H1 (cell line): ENCODE data around the gene ATOH8. TPM values are rescaled to one million over a fixed set of nuclear protein-coding genes. Genes with fewer than 3 reads are reported as not detected.

Experiments
- CTCF ChIA-PET: fragments of 300-600 bp; sonication (Branson Sonifier 250); formaldehyde crosslinking; loops from one replicate; lab custom pipeline; 2021; ENCODE audit not compliant: partially characterized antibody; lab: Charles Lee
- POLR2A ChIA-PET: fragments of 300-600 bp; sonication (Branson Sonifier 250); formaldehyde crosslinking; loops from one replicate; lab custom pipeline; 2021; ENCODE audit warnings: inconsistent platforms; ENCODE audit not compliant: partially characterized antibody; lab: Charles Lee
- DNase-seq, 2 experiments: peaks; one replicate each; pipeline versions ENCODE4 v3.0.0 to v3.0.0-alpha.2; 2010 to 2022; ENCODE audit warnings: low spot score in 2 of 2, low read depth in 1 of 2, mixed read lengths in 1 of 2
- FAIRE-seq: peaks from 2 replicates; lab custom pipeline; 2011; peaks lifted over from hg19 to GRCh38; lab: Jason Lieb, UNC
- H2AFZ ChIP-seq: 2 replicates; pipeline ENCODE4 v1.8.1; 2012; ENCODE audit warnings: low read length, inconsistent platforms
- H2AK5ac ChIP-seq: 2 replicates; pipeline ENCODE4 v1.6.1; 2013; ENCODE audit warnings: low read depth, low read length
- H2BK120ac ChIP-seq: replicated peaks from 2 replicates; pipeline ENCODE3; 2013; ENCODE audit warnings: low read depth, low read length, inconsistent platforms
- H2BK12ac ChIP-seq: 2 replicates; pipeline ENCODE4 v1.6.1; 2013; ENCODE audit warnings: low read depth, low read length
- H2BK15ac ChIP-seq: 2 replicates; pipeline ENCODE4 v1.6.1; 2013; ENCODE audit warnings: low read length
- H2BK20ac ChIP-seq: 2 replicates; pipeline ENCODE4 v1.6.1; 2013; ENCODE audit warnings: low read length
- H2BK5ac ChIP-seq: 2 replicates; pipeline ENCODE4 v1.6.1; 2013; ENCODE audit warnings: low read depth, low read length
- H3K14ac ChIP-seq: 2 replicates; pipeline ENCODE4 v1.6.1; 2013; ENCODE audit warnings: inconsistent platforms; ENCODE audit not compliant: insufficient read length
- H3K18ac ChIP-seq: 2 replicates; pipeline ENCODE4 v1.6.1; 2013; ENCODE audit warnings: low read length; ENCODE audit errors: extremely low read depth
- H3K23ac ChIP-seq: 2 replicates; pipeline ENCODE4 v1.6.1; 2013; ENCODE audit warnings: inconsistent platforms; ENCODE audit not compliant: insufficient read length
- H3K23me2 ChIP-seq: 2 replicates; pipeline ENCODE4 v1.6.1; 2013; ENCODE audit warnings: low read depth, low read length
- H3K27ac ChIP-seq: 2 replicates; pipeline ENCODE4 v1.6.1; 2011; ENCODE audit warnings: low read depth, low read length, inconsistent platforms
- H3K27me3 ChIP-seq, 4 experiments: replicated peaks in 1 of 4; 1 replicate in 1 of 4; 2 replicates in 3 of 4; pipeline versions ENCODE4 v1.6.1 to v1.8.1; 2011 to 2013; ENCODE audit warnings: low read length in 3 of 4, mild to moderate bottlenecking in 3 of 4, inconsistent platforms in 2 of 4, mixed read lengths in 2 of 4, moderate library complexity in 1 of 4; ENCODE audit not compliant: control insufficient read depth in 3 of 4, insufficient read depth in 3 of 4; ENCODE audit errors: extremely low read depth in 1 of 4
- H3K36me3 ChIP-seq, 4 experiments: 2 replicates each; pipeline versions ENCODE4 v1.6.1 to v1.8.1; 2011 to 2013; ENCODE audit warnings: mild to moderate bottlenecking in 4 of 4, low read length in 3 of 4, moderate library complexity in 2 of 4, control low read depth in 1 of 4, inconsistent platforms in 1 of 4; ENCODE audit not compliant: insufficient read depth in 4 of 4, control insufficient read depth in 2 of 4
- H3K4ac ChIP-seq: replicated peaks from 2 replicates; pipeline ENCODE3; 2013; ENCODE audit warnings: low read length, low read depth, mixed read lengths, inconsistent platforms; ENCODE audit not compliant: insufficient read length
- H3K4me1 ChIP-seq, 4 experiments: replicated peaks in 1 of 4; 1 replicate in 1 of 4; 2 replicates in 3 of 4; pipeline versions ENCODE4 v1.6.1 to v1.8.1; 2011 to 2013; ENCODE audit warnings: low read length in 3 of 4, inconsistent platforms in 2 of 4, mixed read lengths in 1 of 4; ENCODE audit not compliant: insufficient read depth in 4 of 4, control insufficient read depth in 3 of 4
- H3K4me2 ChIP-seq, 2 experiments: 2 replicates each; pipeline versions ENCODE4 v1.6.1 to v1.8.1; 2011 to 2013; ENCODE audit warnings: low read depth in 2 of 2, low read length in 2 of 2, control low read depth in 1 of 2, inconsistent platforms in 1 of 2, mild to moderate bottlenecking in 1 of 2; ENCODE audit not compliant: insufficient read depth in 1 of 2
- H3K4me3 ChIP-seq, 4 experiments: fragments of 200-600, 300-600 bp in 1 of 4; sonication (generic), shearing (Covaris generic), sonication (Bioruptor Twin) in 1 of 4; 2 replicates each; pipeline versions ENCODE4 v1.5.1 to v1.8.1; 2011 to 2016; ENCODE audit warnings: low read length in 4 of 4, low read depth in 3 of 4, control low read depth in 2 of 4, inconsistent platforms in 2 of 4, mild to moderate bottlenecking in 2 of 4, mixed read lengths in 1 of 4, moderate library complexity in 1 of 4; ENCODE audit not compliant: insufficient read depth in 2 of 4; ENCODE audit errors: extremely low read depth in 1 of 4
- H3K56ac ChIP-seq: replicated peaks from 2 replicates; pipeline ENCODE3; 2013; ENCODE audit warnings: low read depth, mild to moderate bottlenecking, mixed read lengths, low read length, inconsistent platforms; ENCODE audit not compliant: insufficient read length
- H3K79me1 ChIP-seq: 2 replicates; pipeline ENCODE4 v1.6.1; 2013; ENCODE audit warnings: low read depth, low read length, control low read depth
- H3K79me2 ChIP-seq, 2 experiments: 2 replicates each; pipeline versions ENCODE4 v1.6.1 to v1.8.1; 2012 to 2013; ENCODE audit warnings: low read length in 2 of 2, mild to moderate bottlenecking in 2 of 2, inconsistent platforms in 1 of 2; ENCODE audit not compliant: insufficient read depth in 2 of 2, control insufficient read depth in 1 of 2
- H3K9ac ChIP-seq, 4 experiments: replicated peaks in 1 of 4; 1 replicate in 1 of 4; 2 replicates in 3 of 4; pipeline versions ENCODE4 v1.6.1 to v1.8.1; 2011 to 2013; ENCODE audit warnings: low read depth in 3 of 4, low read length in 3 of 4, control low read depth in 2 of 4, mild to moderate bottlenecking in 2 of 4, moderate library complexity in 2 of 4, inconsistent platforms in 1 of 4; ENCODE audit errors: extremely low read depth in 1 of 4
- H3K9me3 ChIP-seq, 2 experiments: 2 replicates each; pipeline versions ENCODE4 v1.6.1 to v1.8.1; 2012 to 2013; ENCODE audit warnings: mild to moderate bottlenecking in 2 of 2, moderate library complexity in 2 of 2, control low read depth in 1 of 2, inconsistent platforms in 1 of 2, low read depth in 1 of 2, low read length in 1 of 2, mixed read lengths in 1 of 2; ENCODE audit not compliant: insufficient read depth in 2 of 2
- H4K20me1 ChIP-seq, 2 experiments: replicated peaks in 1 of 2; 2 replicates each; pipeline versions ENCODE3 to v1.8.1; 2011 to 2013; ENCODE audit warnings: inconsistent platforms in 2 of 2, low read length in 2 of 2, mild to moderate bottlenecking in 1 of 2; ENCODE audit not compliant: insufficient read depth in 2 of 2, control insufficient read depth in 1 of 2
- H4K5ac ChIP-seq: 2 replicates; pipeline ENCODE4 v1.6.1; 2013; ENCODE audit warnings: low read length, low read depth, mixed read lengths, inconsistent platforms; ENCODE audit not compliant: insufficient read length
- H4K8ac ChIP-seq: 2 replicates; pipeline ENCODE4 v1.8.0; 2013; ENCODE audit warnings: mild to moderate bottlenecking, moderate library complexity, low read length, inconsistent platforms; ENCODE audit not compliant: insufficient read depth; ENCODE audit errors: extremely low read depth
- H4K91ac ChIP-seq: replicated peaks from 2 replicates; pipeline ENCODE3; 2013; ENCODE audit warnings: low read length, mixed read lengths, inconsistent platforms; ENCODE audit not compliant: insufficient read length
- ASH2L ChIP-seq: fragments of 200-600, 300-600 bp; sonication (generic); IDR thresholded peaks from one replicate; pipeline ENCODE4 v1.7.1; 2017; ENCODE audit warnings: low read length
- CTCF ChIP-seq, 3 experiments: IDR thresholded peaks; 1 replicate in 2 of 3; 2 replicates in 1 of 3; pipeline versions ENCODE4 v1.5.1 to v1.6.1; 2011; ENCODE audit warnings: low read length in 3 of 3, mild to moderate bottlenecking in 3 of 3, inconsistent platforms in 2 of 3, low read depth in 1 of 3, moderate library complexity in 1 of 3; ENCODE audit not compliant: insufficient read depth in 1 of 3; ENCODE audit errors: control extremely low read depth in 1 of 3
- EZH2 ChIP-seq: fragments of 200-600 bp; sonication (generic); IDR thresholded peaks from 2 replicates; pipeline ENCODE4 v1.7.1; 2012; ENCODE audit warnings: low read depth, mild to moderate bottlenecking, moderate library complexity, low read length, inconsistent platforms; ENCODE audit not compliant: severe bottlenecking
- GABPA ChIP-seq: IDR thresholded peaks from 2 replicates; pipeline ENCODE4 v1.6.1; 2011; ENCODE audit warnings: mild to moderate bottlenecking, low read length, moderate library complexity, borderline replicate concordance; ENCODE audit not compliant: insufficient read depth
- GTF2F1 ChIP-seq: IDR thresholded peaks from 2 replicates; pipeline ENCODE4 v1.6.1; 2012; ENCODE audit warnings: low read depth, low read length, improper control_type of control experiment, borderline replicate concordance
- KDM4A ChIP-seq: IDR thresholded peaks from one replicate; pipeline ENCODE4 v1.7.1; 2012; ENCODE audit warnings: low read depth, mild to moderate bottlenecking, moderate library complexity, low read length, inconsistent platforms; ENCODE audit not compliant: severe bottlenecking
- SAP30 ChIP-seq: fragments of 300-600 bp; sonication (generic); IDR thresholded peaks from 2 replicates; pipeline ENCODE4 v1.7.1; 2012; ENCODE audit warnings: low read length, moderate library complexity, mild to moderate bottlenecking, inconsistent platforms; ENCODE audit not compliant: insufficient read depth, insufficient replicate concordance
- SIX5 ChIP-seq: IDR thresholded peaks from 2 replicates; pipeline ENCODE4 v1.6.1; 2011; ENCODE audit warnings: mild to moderate bottlenecking, low read depth, low read length
- SP2 ChIP-seq: IDR thresholded peaks from 2 replicates; pipeline ENCODE4 v1.6.1; 2012; ENCODE audit warnings: mild to moderate bottlenecking, low read length, inconsistent platforms
- SP4 ChIP-seq: IDR thresholded peaks from 2 replicates; pipeline ENCODE4 v1.6.1; 2012; ENCODE audit warnings: low read length, inconsistent platforms
- TAF7 ChIP-seq: optimal IDR thresholded peaks from 2 replicates; pipeline ENCODE3; 2011; ENCODE audit warnings: low read depth, mild to moderate bottlenecking, inconsistent platforms, low read length, moderate library complexity, borderline replicate concordance
- WGBS, 2 experiments: shearing (Covaris generic) in 1 of 2; methylation state at CpG; one replicate each; pipeline versions ENCODE4 v1.1.6 to v1.1.7; 2013 to 2015; ENCODE audit warnings: low lambda C conversion rate in 2 of 2, mixed read lengths in 2 of 2, inconsistent platforms in 1 of 2, low coverage in 1 of 2, missing lambda C conversion rate in 1 of 2; ENCODE audit not compliant: insufficient replicate concordance in 2 of 2, insufficient coverage in 1 of 2, insufficient read length in 1 of 2; ENCODE audit errors: extremely low coverage in 1 of 2, missing lambda C conversion rate in 1 of 2; 5-methylcytosine and 5-hydroxymethylcytosine counted together
- polyA plus RNA-seq, 7 experiments: library from polyadenylated mRNA; depleted of rRNA in 3 of 7; stranded (reverse) in 5 of 7; unstranded in 2 of 7; fragments of >200 nt in 5 of 7; fragments of 200-250 nt in 2 of 7; gene quantifications; 1 replicate in 5 of 7; 2 replicates in 1 of 7; 4 replicates in 1 of 7; pipeline versions ENCODE4 v1.2.1 to v1.2.3, GENCODE V29; 2011 to 2013; ENCODE audit warnings: missing spikeins in 2 of 7, mixed read lengths in 2 of 7
- total RNA-seq: library from RNA; stranded (reverse); fragmentation: NEBNext Ultra II Directional; extraction: Animal tissue kit (Norgen Biotek cat#: 25700); gene quantifications from 2 replicates; pipeline ENCODE4 v1.2.1, GENCODE V29; 2021

ATOH8 gene
- total and polyA plus RNA-seq, 2 of the 8 experiments (the other 6 are each of a cell fraction or from before 2014, with no cell fraction given), result 0.50 to 0.53 TPM

DNA sequence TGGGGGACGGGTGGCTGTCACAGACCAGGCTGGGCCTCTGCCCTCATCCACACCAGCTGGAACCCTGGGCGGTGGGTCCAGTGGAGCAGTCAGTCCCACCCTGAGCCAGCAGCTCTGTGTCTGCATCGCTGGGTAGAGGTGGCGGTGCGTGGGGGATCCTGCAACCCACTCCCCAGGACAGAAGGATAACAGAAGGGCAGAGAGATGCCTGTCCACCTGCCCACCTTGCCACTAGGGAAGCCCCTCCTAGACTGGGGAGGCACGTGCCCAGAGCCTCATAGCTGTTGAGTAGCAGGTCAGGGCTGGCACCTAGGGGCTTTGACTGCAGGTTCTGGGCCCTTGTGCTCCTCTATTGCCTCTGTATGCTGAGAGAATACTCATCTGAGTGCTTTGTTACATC, 2.4 kb downstream of the ATOH8 start:
- H3K9ac ChIP-seq, result no peak overlapping the region
- peaks cover 18% of the 10 kb centered on the region for H3K23me2 ChIP-seq
- CTCF ChIA-PET, result interaction anchor here (1.1 to 47.8 kb wide), 3 partner anchors 2 to 58 kb away, joined by 4 to 986 read pairs (median 986); partner anchors contain the start of gene ATOH8
- H3K18ac ChIP-seq, result no peak overlapping the region
- 77% methylated on average over 5 of the region's 6 CpGs; no CpG with 5 or more reads in 1 of the 2 experiments for WGBS, 2 experiments
- no peak overlapping the region for H2BK5ac ChIP-seq
- no peak overlapping the region for H4K91ac ChIP-seq
- DNase-seq (no peak), FAIRE-seq (no peak)
- H2BK120ac ChIP-seq, result no peak overlapping the region
- H3K27ac ChIP-seq, result no peak overlapping the region
- peaks cover 0 to 14% of the 10 kb centered on the region in 2 experiments for H4K20me1 ChIP-seq
- H3K27me3 ChIP-seq, result peaks cover 44 to 63% (median 56%) of the 10 kb centered on the region in 4 experiments
- no peaks in the 10 kb centered on the region for H3K36me3 ChIP-seq
- no peaks in the 10 kb centered on the region for H3K79me1 ChIP-seq
- H2AFZ ChIP-seq, result no peak overlapping the region
- H3K79me2 ChIP-seq, result no peaks in the 10 kb centered on the region
- H4K5ac ChIP-seq, result no peak overlapping the region
- peaks cover 0 to 10% (median 8%) of the 10 kb centered on the region in 4 experiments; a peak in 5 of 7 replicates for H3K4me1 ChIP-seq
- no peak overlapping the region for H4K8ac ChIP-seq
- no peak overlapping the region for H3K23ac ChIP-seq
- no peak overlapping the region for H3K56ac ChIP-seq
- H3K4me3 ChIP-seq, result no peak overlapping the region
- H3K14ac ChIP-seq, result no peak overlapping the region
- H2BK15ac ChIP-seq, result no peak overlapping the region
- no peak overlapping the region; a peak in 1 of 4 replicates for H3K4me2 ChIP-seq
- H2BK20ac ChIP-seq, result no peak overlapping the region
- TF ChIP-seq SIX5, result no peak
- TF ChIP-seq SAP30, result no peak
- TF ChIP-seq CTCF (IDR thresholded peaks at IDR 0.05; ENCODE audit: control extremely low read depth in 1 of 3, insufficient read depth in 1 of 3, low read depth in 1 of 3, low read length in 3 of 3), result no peak
- no peak for TF ChIP-seq GABPA
- no peak for TF ChIP-seq TAF7
- no peak for TF ChIP-seq EZH2
- TF ChIP-seq KDM4A, result no peak
- no peak for TF ChIP-seq SP4
- TF ChIP-seq GTF2F1, result no peak
- TF ChIP-seq ASH2L, result no peak
- no peak for TF ChIP-seq SP2
- TF ChIP-seq, all 59 proteins: peak for 0
- H3K9me3 ChIP-seq, result no peaks in the 10 kb centered on the region
- H2BK12ac ChIP-seq, result no peak overlapping the region; the same call in 1 of the 2 replicates
- peak overlapping the region; percentile 10; the same call in 1 of the 2 replicates for H2AK5ac ChIP-seq
- no peak overlapping the region for H3K4ac ChIP-seq
- POLR2A ChIA-PET, result no interaction called here
